ENCODE data around the gene RRP15.

Gene RRP15

DNA sequence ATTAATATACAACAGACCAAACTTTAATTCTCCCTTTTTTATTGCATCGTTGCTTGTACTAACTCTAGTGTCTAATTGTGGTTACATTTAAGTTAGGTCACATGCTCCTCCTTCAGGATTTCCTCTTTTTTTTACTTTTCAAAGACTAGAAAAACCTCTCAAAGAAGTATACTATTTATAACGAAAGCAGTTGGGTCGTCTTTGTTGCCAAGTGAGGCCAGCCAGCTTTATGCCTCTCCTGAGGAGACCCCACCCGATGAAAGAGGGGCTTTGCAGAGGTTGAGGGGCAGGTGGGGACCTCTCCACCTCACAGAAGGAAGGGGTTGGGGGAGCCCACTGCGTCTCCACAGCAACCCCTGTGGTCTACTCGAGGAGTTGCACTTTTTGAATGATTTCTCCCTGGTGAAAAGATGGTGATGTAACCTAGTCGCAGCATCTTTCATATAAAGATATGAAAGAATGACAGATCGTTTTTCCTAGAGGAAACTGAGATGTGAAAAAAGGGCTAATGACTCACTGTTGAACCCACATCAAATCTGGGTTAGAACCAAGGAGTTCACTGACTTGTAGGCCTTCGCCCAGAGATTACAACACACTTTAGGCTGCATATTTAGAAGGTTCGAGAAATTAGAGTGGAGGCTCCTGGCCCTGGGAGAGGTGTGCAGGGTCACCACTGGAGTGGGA is 66.4 kb downstream of the RRP15 start:
- peak in 7 of 42 donors; percentile 18 to 52 (median 33) for DNase-seq
- intact Hi-C loops (cut with DNase I): no loop called here

DNA sequence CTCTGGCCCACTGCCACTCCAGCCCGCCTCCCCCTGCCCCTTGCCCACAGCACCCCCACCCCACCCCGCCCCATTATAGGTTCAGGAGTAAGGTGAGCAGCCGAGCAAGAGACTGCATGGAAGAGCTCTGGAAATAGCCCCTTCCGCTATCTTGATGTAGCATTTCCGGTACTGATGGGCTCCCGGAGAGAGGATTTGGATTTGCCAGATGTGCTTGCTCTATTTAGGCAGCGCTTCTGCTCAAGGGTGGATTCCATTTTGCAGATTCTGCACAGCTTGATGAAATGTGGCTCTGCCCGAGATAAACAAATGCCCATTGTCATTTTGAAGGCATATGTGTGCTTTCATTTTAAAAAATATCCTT is 67.0 kb downstream of the RRP15 start:
- intact Hi-C loops (cut with DNase I): no loop called here
- no peak for DNase-seq

DNA sequence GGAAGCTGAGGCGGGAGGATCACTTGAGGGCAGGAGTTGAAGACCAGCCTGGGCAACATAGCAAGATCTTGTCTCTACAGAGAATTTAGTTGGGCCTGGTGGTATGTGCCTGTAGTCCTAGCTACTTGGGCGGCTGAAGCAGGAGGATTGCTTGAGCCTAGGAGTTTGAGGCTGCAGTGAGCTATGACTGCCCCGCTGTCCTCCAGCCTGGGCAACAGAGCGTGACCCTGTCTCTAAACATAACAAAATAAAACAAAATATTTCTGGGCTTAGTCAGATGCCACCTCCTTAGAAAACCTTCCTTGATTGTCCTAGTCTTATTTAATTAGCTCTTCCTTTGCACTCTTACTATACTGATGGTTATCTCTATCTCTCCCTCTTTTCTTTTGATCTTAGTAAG is 68.6 kb downstream of the RRP15 start:
- intact Hi-C loops (cut with DNase I): no loop called here
- DNase-seq: no peak

DNA sequence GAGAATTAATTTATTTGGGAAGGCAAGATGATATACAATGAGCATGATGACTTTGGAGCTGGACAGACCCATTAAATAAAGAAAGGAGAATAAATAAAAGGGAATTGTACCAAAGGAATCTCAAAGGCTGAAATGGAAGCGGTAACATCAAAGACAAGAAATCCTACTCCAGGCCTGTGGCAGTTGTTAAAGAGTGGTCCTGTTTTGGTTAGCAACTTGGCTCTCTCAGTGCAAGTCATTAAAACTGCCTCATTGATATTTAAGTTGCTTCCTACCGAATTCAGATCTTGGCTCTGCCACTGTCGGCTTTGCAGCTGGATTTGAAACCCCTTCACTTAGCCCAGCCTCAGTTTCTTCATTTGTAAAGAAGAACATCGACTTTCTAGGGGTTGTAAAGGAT is 70.2 kb downstream of the RRP15 start:
- intact Hi-C loops (cut with DNase I): no loop called here
- no peak for DNase-seq

DNA sequence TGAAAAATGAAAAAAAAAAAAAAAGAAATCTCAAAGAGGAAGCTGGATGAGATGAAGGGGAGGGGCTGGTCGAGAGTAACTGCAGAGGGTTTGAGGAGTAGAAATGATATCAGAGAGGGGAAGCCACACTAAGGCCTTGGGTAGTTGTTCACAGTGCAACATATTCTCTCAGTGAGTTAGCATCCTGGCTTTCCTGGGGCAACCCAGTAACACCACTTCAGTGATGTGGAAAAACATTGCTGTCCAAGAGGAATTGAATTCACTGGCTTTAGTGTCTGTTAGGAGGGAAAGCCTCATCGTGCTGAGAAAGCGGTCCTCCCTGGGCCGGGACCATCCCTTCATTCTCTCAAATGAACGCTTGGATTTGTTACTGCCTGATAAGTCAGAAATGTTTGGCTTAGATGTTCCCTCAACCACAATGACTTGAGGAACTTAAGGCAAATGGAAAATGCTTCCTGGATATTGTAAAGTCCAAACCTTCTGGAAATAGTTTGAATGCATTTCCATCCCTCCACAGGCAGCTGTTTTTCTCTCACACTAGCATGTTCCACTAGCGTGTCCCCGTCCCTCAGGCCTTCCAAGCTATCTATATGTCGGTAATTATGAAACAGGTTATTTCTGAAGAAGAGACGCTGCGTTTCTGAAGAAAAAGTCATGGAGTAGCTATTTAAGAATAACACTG is 72.3 kb downstream of the RRP15 start:
- no peak for DNase-seq
- intact Hi-C loops (cut with DNase I): no loop called here

DNA sequence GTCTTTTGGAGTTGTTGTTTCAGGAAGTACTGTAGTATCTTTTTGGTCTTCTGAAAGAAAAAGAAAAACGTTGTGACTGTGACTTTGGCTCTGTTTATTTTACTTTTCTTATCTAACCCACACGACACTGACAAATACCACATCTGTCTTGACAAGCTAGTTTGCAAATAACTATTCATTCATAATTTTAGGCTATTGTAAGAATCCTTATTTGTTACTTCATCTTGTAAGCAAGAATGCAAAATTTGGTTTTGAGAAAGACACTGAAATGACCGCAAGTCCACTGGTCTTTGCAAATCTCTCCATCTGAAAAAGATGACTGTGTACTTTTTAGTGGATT is 72.8 kb downstream of the RRP15 start:
- no peak for DNase-seq
- intact Hi-C loops (cut with DNase I): no loop called here

DNA sequence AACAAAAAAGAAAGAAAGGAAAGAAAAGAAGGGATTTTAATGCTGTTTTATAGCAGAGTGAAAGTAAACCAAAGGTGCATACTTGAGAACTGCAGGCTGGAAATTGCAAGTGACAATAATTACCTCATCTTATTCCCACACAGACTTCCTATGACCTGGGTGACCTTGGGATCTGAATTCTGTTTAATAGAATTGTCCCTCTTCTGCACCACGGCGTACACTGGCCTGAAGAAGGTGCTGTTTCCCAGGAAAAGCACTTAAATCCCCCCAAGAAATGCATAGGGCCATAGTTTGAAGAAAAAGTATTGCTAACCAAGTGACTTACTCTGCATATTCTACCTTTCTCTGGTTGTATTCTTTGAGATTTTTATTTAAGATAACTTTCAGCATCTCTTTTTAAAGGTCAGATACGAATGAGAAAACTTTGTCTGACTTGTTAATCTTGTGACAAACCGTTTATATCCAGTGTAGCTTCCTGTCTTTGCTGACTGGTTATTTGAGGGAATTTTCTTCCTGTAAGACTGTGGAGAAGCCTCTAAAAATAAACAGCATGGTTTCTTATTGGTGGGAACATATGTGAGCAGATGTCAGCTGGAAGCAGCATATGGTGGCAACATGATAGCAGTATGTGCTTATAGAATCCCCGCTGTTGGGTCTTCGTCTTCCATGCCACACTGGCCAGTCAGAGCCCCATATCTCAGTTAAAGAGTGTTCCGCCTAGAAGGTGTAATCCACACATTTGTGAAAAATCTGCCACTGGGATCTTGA is 76.4 kb downstream of the RRP15 start:
- intact Hi-C loops (cut with DNase I): loop anchor here (10.0 kb wide), 1 partner anchor 103 kb away; no protein-coding TSS in a partner anchor
- DNase-seq: no peak

DNA sequence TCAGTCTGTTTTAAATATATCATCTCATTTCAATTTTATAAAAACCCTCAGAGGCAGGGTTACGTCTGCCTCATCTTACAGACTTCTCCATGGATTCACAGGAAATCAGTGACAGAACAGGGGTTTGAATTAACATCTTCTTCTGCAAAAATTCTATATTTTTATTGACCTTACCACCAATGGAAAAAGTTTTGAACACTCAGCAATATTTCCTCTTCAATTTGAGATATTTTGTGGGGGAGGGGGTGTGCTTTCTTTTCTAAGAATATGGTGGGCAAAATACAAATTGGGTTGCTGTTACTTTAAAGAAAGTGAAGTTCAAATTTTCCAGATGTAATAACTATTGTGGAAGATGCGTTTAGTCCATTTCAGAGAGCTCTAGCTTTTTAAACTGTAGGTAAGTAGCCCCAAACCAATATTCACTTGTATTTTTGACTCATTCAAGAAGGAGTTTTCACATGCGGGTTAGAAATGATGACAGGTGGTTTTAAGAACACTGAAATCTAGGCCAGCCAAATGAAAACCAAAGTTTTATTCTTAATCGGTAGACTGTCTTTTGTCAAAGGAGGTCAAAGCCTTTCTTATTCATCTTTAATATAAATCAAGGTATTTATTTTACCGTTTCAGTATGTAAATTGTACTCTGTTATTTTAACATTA is 77.5 kb downstream of the RRP15 start:
- intact Hi-C loops (cut with DNase I): loop anchor here (10.0 kb wide), 1 partner anchor 102 kb away; no protein-coding TSS in a partner anchor
- no peak for DNase-seq

DNA sequence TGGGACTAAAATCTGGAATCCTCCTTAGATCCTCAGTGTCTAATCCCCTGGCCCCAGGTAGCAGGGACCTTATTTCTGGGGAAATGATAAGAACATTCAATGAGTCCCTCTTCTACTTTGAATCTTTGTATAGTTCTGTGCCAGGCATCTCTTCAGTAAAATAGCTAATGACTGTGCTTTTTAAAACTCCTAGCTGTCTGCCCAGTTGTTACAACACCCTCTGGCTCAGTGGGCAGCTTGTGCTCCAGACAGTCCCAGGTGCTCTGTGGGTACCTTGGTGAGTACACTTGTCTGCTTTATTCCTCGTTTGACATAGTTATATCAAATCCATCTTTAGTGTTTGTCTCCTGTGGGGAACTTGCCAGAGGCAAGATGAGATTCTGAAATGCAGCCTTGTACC is 78.0 kb downstream of the RRP15 start:
- intact Hi-C loops (cut with DNase I): loop anchor here (10.0 kb wide), 1 partner anchor 102 kb away; no protein-coding TSS in a partner anchor
- DNase-seq: no peak

DNA sequence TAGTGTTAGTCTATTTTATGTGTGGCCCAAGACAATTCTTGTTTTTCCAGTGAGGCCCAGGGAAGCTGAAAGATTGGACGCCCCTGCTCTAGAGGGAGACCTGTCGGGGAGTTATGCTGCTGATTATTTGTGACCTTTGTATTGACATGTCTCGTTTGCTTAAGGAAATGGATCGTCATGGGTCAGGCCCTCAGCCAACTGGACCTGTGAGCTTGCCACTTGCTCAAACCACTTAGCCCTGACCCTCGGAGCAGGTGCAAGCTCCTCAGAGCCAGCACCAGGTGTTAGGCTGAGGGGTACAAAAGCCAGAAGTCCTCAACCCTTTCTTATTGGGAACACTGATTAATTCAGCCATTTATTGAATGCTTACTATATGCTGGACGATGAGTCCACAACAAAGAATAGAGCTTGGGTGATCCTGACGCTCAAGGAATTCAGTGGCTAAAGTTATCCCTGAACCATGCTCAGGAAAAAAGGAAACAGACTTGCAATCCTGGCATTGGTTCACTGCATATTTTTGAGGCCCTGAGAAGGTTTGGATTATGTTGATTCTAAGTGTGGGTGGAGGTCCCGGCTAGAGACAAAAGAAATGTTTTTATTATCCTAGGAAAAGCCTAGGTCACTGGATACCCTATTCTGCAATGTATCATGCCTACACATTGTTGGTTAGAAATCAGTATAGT is 79.1 kb downstream of the RRP15 start:
- DNase-seq: no peak
- intact Hi-C loops (cut with DNase I): loop anchor here (10.0 kb wide), 1 partner anchor 101 kb away; no protein-coding TSS in a partner anchor

DNA sequence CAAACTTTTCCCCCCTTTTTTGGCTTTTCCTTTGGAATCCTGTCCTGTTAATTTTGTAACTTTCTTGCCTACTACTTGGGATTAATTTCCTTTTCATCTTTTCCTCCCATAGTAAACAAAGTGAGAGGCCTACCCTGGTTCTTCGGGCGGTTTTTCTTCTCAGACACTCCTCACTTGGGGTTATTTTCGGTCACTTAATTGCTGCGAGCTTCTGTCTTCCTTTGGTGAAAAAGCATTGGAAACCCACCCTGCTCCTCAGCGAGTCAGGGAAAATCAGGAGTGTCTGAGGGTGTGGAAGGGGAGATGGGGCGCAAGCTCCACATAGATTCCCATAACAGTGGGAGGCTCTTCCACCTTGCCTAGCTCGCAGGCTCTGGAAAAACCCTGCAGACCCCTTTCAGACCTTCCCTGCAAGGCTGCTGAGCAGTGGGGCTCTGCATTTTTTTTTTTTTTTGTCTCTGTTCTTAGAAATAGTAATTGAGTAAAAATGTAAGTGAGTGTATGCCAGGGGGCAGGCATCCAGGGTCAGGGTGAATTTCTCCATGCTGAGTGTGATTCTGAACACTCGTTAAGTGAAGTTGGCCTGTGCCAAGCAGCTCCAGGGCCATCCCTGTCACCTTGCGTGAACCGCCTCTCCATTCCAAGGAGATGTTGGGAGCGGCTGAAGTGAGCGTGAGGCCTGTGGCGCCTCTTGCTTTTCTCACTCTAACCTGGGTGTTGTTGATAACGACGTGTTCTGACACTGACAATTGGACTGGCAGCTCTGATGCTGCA is 80.3 kb downstream of the RRP15 start:
- intact Hi-C loops (cut with DNase I): loop anchor here (10.0 kb wide), 1 partner anchor 99 kb away; no protein-coding TSS in a partner anchor
- peak in 17 of 42 donors; percentile 12 to 67 (median 36) for DNase-seq

DNA sequence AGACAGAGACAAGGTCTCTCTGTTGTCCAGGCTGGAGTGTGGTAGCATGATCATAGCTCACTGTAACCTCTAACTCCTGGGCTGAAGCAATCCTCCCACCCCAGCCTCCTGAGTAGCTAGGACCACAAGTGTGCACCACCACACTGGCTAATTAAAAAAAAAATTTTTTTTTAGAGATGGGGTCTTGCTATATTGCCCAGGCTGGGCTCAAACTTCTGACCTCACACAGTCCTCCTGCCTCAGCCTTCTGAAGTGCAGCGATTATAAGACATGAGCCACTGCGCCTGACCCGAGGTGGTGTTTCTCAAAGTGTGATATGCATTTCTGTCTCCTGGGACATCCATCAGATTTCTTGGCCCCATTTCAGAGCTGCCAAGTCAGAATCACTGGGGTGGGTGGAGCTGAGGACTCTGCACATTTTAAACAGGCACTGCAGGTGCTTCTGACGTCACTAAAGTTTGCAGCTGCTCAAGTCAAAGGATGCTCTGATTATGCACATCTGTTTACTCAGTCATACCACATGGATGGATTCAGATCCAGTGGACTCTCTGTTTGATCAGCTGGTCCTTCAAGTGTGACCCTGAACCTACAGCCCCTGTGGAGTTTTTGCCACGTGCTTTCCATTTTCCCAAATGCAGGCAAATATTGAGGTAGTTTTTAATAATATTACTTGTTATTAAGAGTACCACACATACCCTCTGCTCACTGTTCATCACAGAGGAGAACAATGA is 81.4 kb downstream of the RRP15 start:
- intact Hi-C loops (cut with DNase I): loop anchor here (10.0 kb wide), 1 partner anchor 98 kb away; no protein-coding TSS in a partner anchor
- no peak for DNase-seq

DNA sequence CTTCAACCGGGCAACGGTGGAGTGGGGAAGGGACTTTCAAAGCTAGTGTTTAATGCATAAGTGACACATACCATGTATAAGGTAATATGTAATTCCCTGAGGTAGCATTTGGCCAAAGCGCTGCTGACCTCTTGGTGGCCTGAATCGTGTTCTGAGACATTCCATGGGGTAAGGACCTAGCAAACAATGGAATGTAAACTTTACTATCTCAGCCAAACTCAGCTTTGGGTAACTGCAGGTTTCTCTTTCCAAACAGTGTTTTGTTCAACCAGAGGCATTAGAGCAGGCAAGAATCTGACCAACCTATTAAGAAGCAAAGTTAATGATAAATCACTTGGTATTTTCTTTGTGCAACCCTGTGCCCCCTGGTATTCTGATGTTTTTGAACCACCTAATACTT is 82.0 kb downstream of the RRP15 start:
- no peak for DNase-seq
- intact Hi-C loops (cut with DNase I): loop anchor here (10.0 kb wide), 1 partner anchor 98 kb away; no protein-coding TSS in a partner anchor

DNA sequence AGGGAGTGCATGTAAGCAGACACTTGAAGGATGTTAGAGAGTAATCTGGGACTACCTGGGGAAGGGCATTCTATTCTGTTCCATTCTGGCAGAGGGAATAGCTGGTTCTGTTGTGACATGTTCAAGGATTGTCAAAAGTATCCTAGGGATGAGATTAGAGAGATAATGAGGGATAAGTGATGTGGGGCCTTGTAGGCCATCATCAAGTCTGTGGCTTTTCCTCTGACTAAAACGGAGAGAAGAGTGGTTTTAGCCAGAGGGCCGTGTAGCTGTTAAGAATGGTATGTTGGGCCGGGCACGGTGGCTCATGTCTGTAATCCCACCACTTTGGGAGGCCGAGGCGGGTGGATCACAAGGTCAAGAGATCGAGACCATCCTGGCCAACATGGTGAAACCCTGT is 83.6 kb downstream of the RRP15 start:
- DNase-seq: no peak
- intact Hi-C loops (cut with DNase I): loop anchor here (10.0 kb wide), 1 partner anchor 96 kb away; no protein-coding TSS in a partner anchor

DNA sequence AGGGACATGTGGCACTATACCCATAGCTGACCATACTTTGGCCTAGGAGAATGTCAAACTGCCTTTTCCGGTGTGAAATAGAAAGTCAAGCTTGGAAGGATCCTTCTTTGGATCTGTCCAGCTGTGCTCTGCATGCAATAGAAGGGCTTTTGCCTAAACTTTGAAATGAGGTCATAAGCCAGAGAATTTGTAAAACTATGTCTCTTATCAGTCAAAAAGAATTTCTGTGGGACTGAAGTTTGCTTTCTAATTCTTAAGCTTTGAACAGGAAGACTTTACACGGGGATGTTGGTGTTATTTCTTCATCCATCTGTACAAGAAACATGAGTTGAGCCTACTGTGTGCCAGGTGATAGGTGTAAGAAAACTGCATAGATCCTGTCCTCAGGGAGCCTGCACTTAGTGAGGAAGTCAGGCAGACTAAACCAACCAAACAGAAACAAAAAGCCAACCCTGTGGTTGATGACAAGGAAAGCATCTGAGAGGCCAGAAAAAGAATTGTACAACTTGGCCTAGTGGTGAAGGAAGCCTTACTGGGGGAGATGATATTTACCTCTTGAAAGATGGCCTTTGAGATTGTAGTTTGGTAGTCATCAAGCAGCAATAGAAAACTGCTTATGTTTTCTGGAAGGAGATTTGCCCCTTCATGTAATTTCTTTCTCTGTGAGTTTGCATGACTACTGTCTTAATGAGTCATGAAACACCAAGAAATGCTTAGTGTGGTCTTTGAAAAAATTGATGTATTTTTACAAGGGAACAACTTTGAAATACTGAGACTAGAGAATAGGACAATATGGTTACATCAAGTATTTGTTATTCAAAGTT is 84.8 kb downstream of the RRP15 start:
- DNase-seq: no peak
- intact Hi-C loops (cut with DNase I): loop anchor here (10.0 kb wide), 1 partner anchor 95 kb away; no protein-coding TSS in a partner anchor

DNA sequence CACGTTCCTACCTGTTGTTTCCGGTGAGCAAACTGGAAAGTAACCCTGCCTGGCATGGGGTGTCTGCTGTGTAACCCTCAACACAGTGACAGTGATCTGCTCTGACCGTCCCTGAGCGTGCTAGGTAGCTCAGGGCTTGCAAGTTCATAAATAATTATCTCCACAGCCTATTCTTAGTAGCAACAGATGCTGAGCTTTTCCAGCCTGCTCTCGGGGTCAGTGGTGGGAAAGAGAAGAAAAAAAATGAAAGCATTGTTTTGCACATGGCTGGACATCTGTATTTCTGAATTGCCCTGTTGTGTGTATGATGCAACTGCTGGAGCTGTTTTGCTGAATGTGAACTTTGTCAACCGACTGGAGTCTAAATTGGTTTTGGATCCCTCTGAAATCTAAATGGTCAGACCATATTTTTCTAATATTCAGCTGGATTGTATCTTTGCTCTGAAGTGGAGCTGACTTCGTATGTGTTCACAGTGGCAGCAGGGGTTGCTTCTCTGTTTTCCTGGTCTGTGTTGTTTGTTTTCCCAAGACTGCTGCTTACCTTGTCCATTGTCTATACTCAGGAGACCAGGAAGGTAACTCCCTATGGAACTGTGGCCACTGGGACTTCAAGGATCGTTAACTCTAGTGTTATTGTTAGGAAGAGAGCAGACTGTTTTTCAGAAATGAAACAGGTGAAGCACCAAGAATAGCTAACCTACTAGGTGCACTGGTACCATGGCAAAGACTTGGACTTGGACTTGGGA is 87.0 kb downstream of the RRP15 start:
- DNase-seq: peak in 29 of 42 donors; percentile 3 to 78 (median 45)
- intact Hi-C loops (cut with DNase I): no loop called here
